ENCODE measurements around the gene BLVRB.
"Not testable (repeated sequence)": the region's sequence is repeated elsewhere in the genome, so short reads cannot be mapped to it uniquely, and the experiment has no call there.

Gene BLVRB

DNA sequence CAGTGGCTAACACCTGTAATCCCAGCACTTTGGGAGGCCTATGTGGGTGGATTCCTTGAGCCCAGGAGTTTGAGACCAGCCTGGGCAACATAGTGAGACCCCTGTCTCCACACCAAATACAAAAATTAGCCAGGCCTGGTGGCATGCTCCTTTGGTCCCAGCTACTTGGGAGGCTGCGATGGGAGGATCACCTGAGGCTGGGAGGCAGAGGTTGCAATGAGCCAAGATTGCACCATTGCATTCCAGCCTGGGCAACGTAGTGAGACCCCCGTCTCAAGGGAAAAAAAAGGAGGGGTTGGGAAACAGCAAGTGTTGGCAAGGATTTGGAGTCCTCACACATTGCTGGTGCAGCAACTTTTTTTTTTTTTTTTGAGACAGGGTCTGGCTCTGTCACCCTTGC lies 20.5 kb upstream of the BLVRB start:
- no peak for DNase-seq (ENCODE audit: low spot score)

DNA sequence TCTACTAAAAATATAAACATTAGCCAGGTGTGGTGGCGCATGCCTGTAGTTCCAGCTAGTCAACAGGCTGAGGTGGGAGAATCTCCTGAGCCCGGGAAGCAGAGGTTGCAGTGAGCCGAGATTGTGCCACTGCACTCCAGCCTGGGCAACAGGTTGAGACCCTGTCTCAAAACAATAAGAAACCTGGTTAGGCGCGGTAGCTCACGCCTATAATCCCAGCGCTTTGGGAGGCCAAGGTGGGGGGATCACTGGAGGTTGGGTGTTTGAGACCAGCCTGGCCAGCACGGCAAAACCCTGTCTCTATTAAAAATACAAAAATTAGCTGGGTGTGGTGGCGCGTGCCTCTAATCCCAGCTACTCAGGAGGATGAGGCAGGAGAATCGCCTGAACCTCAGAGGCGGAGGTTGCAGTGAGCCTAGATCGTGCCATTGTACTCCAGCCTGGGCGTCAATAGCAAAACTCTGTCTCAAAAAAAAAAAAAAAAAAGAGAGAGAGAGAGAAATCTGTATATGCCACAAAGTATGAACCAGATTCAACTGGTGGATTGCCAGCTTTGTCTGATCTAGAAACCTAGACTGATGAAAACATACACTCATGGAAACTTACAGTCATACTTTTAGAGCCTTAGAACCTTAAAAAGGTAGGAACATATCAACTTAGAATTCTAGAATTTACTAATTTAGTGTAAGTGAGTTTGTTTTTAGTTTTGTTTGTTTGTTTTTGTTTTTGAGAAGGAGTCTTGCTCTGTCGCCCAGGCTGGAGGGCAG lies 10.5 kb upstream of the BLVRB start:
- not testable (repeated sequence) for DNase-seq (ENCODE audit: low spot score)

DNA sequence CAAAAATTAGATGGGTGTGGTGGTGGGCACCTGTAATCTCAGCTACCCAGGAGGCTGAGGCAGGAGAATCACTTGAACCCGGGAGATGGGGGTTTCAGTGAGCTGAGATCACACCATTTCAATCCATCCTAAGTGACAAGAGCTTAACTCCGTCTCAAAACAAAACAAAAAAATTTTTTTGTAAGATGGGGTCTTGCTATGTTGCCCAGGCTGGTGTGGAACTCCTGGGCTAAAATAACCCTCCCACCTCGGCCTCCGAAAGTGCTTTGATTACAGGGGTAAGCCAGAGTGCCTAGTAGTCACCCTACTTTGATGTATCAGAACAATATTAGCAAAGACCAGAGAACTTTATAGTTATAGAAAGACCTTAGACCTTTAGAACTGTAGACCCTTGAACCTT lies 9.2 kb upstream of the BLVRB start:
- no peak for DNase-seq (ENCODE audit: low spot score)

DNA sequence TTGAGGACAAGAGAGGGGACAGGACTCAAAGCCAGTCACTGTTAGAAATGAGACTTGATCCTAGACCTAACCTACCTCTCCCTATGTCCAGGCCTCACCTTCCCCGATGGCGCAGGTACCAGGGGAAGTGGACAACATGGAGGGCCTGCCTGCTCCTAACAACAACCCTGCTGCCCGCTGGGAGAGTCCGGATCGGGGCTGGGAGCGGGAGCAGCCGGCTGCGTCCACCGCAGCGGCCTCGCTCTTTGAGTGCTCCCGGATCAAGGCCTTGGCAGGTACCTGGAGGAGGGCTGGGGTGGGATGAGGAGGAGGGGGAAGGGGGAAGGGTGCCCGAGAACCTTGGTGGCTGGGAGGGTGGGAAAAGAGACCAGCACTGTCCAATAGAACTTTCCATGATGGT lies 7.0 kb upstream of the BLVRB start:
- no peak for DNase-seq (ENCODE audit: low spot score)

DNA sequence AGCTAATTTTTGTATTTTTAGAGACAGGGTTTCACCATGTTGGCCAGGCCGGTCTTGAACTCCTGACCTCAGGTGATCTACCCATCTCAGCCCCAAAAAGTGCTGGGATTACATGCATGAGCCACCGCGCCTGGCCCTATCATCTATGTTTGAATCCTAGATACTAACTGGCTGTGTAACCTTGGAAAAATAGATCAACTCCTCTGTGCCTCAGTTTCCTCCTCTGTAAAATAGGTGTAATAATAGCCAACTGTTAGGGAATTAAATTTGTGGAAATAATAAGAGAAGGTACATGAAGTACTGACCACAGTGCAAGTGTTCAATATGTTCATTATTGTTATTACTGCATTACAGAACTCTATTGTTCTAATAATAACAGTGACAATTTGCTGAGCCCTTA lies 5.6 kb upstream of the BLVRB start:
- no peak for DNase-seq (ENCODE audit: low spot score)

DNA sequence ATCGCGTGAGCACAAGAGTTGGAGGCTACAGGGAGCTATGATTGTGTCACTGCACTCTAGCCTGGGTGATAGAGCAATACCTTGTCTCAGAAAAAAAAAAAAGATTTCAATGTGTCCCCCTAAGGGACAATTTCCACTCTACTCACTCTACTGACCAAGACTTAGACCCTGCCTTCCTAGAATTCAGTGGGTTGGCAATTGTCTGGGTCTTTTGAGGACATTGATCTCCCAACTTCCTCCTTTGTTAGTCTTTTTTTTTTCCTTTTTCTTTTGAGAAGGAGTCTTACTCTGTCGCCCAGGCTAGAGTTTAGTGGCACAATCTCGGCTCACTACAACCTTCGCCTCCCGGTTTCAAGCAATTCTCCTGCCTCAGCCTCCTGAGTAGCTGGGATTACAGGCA lies 3.5 kb upstream of the BLVRB start:
- DNase-seq (ENCODE audit: low spot score): no peak

DNA sequence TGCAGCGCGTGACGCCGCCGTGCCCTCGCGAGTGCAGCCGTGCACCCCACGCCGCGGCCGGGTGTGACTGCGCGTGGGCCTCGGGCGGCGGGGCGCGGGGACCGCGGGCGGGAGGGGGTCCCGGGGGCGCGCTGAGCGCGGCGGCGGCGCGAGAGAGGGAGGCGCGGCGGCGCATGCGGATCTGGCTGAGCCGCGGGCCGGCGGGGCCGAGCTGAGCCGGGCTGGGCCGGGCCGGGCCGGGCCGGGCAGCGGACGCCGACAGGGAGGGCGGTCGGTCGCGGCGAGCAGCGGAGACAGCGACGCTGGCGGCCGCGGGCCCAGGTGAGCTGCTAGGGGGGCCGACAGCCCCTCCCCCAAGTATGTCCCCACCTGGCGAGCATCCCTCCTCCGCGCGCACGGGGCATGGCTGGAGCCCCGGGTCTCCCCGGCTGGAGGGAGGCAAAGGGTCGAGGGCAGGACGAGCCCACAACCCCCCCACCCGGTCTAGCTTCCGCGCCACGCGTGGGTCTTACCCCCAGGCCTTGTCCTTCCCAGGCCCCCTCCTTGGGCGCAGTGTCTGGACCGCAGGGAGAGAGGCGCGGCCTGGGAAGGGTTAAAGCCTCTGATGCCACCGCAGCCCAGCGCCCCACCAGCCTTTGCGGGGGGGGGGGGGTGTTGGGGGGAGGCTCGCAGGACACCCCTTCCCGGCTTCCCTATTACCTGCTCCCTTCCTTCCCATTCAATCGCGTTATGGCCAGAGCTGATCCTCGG lies 1.6 kb upstream of the BLVRB start, which contains the start of gene SPTBN4:
Gene SPTBN4, plus strand, starts transcription at position 17 of the 750 bp plus-strand sequence. CDS start 5,621 bp downstream, outside the sequence.
- no peak for DNase-seq (ENCODE audit: low spot score)

DNA sequence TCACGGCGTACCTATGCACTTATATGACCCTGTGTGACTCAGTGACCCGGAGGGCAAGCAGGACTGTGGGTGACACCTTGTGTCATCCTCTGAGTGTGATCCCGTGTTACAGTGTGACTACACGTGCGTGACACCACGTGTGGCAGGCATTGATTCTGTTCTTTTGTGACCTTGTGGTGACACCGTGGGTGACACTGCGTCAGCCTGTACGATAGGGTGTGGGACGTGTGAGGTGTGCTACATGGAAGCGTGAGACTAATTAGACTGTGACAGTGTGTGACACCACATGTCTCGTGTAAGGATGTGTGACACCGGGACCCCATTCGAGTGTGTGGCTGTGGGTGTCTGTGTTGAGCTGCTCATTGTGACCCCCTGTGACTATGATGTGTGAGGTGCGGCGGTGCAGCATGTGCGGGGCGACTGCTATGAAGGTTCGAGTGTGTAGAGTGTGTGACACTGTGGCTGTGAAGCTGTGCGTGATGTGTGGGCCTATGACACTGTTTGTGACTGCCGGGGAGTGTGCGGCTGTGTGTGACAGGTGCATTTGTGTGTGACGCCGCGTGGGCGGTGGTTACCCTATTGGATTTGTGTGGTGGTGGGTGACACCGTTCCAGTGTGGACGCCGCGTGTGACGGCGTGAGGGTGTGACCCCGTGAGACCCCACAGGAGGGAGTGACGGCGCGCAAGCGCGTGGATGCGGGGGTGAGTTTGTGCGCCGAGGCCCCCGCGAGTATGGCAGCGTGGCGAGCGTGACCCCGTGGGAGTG lies 857 bp upstream of the BLVRB start:
- no peak for DNase-seq (ENCODE audit: low spot score)

DNA sequence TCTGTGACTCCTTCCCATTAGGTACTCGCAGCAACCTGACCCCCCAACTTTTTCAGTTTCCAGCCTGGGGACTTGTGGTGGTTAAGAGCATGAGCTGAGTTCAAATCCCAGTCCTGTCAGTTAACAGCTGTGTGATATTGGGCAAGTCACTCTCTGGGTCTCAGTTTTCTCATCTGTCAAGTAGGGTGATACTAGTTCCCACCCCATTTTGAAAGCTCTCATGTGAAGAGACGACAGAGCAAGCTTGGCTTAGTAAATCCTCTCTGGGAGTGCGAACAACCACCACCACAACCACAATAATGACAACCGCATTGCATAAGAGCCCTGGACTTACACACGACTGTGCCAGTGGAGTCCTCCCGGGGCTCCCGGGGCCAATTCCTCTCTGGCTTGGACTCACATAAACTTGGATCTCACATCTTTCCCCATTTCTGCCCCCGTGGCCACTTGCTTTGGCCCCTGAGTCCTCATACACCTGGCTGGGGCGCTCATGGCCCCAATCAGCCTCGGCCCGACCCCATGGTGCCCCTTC lies 454 bp downstream of the BLVRB start:
- DNase-seq (ENCODE audit: low spot score): peak; percentile 70

DNA sequence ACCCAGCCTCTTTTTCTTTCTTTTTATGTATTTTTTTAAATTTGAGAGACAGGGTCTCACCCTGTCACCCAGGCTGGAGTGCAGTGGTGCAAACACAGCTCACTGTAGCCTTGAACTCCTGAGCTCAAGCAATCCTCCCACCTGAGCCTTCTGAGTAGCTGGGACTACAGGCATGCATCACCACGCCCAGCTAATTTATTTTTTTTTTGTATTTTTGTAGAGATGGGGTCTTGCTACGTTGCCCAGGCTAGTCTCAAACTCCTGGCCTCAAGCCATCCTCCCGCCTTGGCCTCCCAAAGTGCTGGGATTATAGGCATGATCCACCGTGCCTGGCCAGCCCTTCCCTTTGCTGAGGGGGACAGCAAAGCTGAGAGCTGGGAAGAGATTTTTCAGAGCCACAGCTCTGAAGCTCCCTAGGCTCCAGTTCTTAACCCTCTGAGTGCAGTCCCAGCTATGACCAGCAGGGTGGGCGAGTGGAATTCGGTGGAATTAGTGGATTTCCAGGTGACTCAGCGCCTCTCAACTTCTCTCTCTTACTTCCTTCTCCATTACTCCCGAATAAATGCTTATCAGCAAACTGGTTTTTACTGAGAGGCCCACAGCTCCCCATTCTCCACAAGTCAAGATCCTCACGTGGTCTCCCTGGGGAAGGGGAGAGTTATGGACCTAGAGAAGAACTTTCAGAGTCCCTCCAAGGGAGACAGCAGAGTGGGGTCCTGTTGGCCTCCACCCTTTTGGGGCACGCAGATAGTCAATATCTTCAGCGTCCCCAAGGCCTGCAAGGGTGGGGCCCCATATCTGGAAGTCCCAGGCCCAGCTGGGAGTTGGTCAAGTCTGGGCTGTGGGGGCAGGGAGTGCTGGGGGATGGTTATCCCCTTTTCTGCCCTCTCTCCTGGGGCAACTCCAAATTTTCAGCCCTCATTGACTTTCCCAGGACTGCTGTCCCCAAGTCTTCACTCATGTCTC lies 1.2 kb downstream of the BLVRB start:
- DNase-seq (ENCODE audit: low spot score): peak; percentile 68

DNA sequence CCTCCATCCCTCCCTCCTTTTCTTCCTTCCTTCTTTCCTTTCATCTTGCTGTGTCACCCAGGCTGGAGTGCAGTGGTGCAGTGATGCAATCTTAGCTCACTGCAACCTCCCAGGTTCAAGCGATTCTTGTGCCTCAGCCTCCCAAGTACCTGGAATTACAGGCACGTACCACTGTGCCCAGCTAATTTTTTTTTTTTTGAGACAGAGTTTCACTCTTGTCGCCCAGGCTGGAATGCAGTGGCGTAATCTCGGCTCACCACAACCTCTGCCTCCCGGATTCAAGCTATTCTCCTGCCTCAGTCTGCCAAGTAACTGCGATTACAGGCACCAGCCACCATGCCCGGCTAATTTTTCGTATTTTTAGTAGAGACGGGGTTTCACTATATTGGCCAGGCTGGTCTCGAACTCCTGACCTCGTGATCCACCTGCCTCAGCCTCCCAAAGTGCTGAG lies 1.9 kb downstream of the BLVRB start:
- DNase-seq (ENCODE audit: low spot score): not testable (repeated sequence)

DNA sequence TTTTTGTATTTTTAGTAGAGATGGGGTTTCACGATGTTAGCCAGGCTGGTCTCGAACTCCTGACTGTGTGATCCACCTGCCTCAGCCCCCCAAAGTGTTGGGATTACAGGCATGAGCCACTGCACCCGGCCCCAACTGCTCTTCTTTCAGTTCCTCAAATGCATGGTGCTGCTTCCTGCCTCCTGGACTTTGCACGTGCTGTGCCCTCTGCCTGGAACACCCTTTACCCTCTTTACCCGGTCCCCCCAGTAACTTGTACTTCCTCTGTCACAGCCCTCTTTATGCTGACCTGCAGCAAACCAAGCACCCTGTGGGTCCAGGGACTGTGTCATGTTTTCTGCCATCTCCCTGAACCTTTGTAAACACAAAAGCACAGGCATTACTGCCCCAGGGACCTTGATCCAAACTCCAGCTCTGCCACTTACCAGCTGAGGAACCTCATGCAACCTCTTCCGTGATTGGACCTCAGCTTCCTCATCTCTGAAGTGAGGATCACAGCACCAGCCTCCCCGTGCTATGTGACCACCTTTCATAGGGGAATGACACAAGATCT lies 3.8 kb downstream of the BLVRB start:
- DNase-seq (ENCODE audit: low spot score): no peak

DNA sequence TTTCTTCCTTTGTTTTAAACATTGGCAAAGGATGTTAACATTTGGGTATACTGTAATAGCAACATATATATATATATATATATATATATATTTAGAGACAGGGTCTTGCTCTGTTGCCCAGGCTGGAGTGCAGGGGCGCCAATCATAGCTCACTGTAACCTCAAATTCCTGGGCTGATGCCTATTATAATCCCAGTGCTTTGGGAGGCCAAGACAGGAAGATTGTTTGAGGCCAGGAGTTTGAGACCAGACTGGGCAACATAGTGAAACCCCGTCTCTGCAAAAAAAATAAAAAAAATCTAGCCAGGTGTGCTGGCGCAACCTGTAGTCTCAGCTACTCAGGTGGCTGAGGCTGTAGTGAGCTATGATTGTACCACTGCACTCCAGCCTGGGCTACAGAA lies 5.4 kb downstream of the BLVRB start:
- DNase-seq (ENCODE audit: low spot score): no peak

DNA sequence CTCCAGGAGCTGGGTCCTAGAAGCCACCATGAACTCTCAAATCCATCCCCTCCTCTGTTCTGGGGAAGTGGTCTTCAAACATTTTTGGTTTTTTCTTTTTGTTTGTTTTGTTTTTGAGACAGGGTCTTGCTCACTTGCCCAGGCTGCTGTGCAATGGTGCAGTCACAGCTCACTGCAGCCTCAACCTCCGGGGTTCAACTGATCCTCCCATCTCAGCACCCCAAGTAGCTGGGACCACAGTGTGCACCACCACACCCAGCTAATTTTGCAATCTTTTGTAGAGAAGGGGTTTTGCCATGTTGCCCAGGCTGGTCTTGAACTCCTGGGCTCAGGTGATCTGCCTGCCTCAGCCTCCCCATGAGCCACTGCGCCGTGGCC lies 7.0 kb downstream of the BLVRB start:
- DNase-seq (ENCODE audit: low spot score): no peak

DNA sequence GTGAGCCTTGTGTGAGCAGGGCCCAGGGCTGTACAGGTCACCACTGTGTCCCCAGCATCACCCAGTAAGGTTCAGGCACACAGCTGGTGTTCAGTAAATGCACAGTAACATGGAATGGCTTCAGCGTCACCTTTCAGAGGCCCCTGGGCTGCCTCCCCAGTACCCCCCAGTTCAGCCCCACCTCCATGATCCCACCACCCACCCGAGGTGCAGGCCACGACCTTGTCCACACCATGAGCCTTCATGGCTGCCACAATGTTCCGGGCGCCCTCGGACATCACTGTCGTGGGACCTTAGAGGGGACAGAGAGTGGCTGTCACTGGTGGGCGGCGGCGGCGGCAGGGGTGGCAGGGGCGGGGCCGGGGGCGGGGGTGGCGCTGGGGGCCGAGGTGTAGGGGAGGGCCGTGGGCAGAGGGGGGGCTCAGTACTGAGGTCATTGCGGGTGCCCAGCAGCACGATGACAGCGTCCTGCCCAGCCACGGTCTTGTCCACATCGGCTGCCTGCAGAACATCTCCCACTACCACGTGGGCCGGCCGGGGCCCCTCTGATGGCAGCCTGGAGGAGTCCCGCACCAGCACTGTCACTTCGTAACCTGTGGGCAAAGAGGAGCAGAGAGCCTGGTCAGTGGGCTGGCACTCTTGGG lies 7.5 kb downstream of the BLVRB start:
- no peak for DNase-seq (ENCODE audit: low spot score)

DNA sequence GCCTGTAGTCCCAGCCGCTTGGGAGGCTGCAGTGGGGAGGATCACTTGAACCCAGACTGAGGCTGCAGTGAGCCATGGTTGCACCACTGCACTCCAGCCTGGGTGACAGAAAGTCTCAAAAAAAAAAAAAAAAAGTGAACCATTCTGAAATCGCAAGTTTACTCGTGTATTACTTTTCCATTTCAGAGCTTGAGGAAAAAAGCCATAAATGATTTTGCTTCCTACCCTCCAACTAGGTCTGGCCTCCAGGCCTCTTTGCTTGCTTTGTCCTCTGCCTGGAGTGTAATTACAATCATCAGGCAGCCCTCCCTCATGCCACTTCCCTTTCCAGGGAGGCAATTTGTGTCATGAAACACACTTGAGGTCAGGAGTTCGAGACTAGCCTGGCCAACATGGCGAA lies 8.5 kb downstream of the BLVRB start:
- DNase-seq (ENCODE audit: low spot score): no peak

DNA sequence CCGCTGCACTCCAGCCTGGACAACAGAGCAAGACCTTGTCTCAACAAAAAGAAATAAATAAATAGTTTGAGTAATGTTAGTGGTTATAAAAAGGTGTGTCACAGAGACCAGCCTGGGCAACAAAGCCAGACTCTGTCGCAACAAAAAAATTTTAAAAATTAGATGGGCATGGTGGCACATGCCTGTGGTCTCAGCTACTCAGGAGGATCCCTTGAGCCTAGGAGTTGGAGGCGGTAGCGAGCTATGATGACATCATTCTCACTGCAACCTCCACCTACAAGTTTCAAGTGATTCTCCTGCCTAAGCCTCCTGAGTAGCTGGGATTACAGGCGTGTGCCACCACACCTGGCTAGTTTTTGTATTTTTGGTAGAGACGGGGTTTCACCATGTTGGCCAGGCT lies 11.6 kb downstream of the BLVRB start:
- not testable (repeated sequence) for DNase-seq (ENCODE audit: low spot score)

DNA sequence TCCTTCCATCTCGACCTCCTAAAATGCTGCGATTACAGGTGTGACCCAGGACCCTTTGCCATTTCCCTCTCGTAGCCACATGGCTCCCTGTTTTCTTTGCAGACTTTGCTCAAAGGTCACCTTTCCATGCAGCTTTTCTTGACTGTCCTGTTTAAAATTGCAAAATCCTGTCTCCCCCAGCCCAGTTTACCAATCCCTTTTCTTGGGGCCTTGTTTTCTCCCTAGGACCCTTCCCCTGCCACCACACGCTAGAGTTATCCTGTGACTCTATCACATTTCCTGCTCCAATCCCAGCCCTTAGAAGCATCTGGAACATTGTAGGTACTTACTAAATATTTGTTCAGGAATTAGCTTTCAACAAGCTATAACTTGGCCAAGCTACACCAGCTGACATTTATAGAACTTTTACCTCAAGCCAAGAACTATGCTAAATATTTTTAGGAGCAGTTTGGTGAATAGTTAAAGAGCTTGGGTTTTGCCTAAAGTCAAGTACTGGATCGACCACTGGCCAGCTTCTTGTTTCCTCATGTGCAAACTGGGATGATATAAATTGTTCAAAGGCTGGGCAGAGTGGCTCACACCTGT lies 12.3 kb downstream of the BLVRB start:
- no peak for DNase-seq (ENCODE audit: low spot score)

DNA sequence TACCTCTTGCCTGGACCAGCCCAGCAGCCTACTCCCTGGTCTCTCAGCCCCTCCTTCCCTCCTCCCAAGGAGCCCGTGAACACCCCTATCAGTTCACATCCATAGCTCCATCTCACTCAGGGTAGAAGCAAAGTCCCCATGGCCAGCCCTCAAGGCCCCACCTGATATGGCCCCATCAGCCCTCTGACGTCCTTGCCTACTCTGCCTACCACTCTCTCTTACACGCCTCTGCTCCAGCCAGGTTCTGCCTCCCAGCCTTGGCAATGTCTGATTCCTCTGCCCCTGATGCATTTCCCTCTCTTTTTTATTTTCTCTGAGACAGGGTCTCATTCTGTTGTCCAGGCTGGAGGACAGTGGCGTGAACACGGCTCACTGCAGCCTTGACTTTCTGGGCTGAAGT lies 13.5 kb downstream of the BLVRB start:
- no peak for DNase-seq (ENCODE audit: low spot score)

DNA sequence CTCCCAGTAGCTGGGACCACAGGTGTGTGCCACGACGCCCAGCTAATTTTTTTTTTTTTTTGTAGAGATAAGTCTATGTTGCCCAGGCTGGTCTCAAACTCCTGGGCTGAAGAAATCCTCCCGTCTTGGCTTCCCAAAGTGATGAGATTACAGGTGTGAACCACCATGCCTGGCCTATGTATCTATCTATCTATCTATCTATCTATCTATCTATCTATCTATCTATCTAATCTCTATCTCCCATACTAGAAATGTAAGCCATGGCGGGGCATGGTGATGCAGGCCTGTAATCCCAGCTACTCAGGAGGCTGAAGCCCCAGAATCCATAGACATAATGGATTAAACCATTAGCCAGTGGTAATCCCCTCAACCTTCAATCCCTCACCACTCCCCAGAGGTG lies 14.9 kb downstream of the BLVRB start:
- DNase-seq (ENCODE audit: low spot score): no peak

Measured in activated CD4-positive, alpha-beta T cell treated with anti-CD3 and anti-CD28 coated beads, Interleukin-2, Interleukin-4, amounts not matched to agents 100 ng/mL and 50 ng/mL, durations not matched to agents 16 hours and 8 hours (primary cell).